HEK293 (cell line): ENCODE results near the gene GJC1.

Experiments
- CTCF ChIA-PET: fragments of 350-600 bp; formaldehyde crosslinking; extraction: SDS; loops from one replicate; lab custom pipeline; 2021; ENCODE audit warnings: antibody characterized with exemption; lab: Yijun Ruan, JAX
- POLR2A ChIA-PET: fragments of 300-600 bp; formaldehyde crosslinking; extraction: SDS; loops from one replicate; lab custom pipeline; 2020; ENCODE audit warnings: antibody characterized with exemption, inconsistent platforms; lab: Yijun Ruan, JAX
- H3K27ac ChIP-seq: fragments of 200-500 bp; sonication (Bioruptor generic); 2 replicates; pipeline ENCODE4 v1.5.1; 2014; ENCODE audit warnings: low read depth, low read length, control low read depth, inconsistent platforms; ENCODE audit errors: extremely low read depth
- H3K36me3 ChIP-seq, 2 experiments: fragments of 200-500 bp in 1 of 2; sonication (Bioruptor generic) in 1 of 2; 1 replicate in 1 of 2; 2 replicates in 1 of 2; pipeline ENCODE4 v1.5.1; 2014 to 2017; ENCODE audit warnings: inconsistent platforms in 2 of 2, low read length in 2 of 2; ENCODE audit not compliant: control insufficient read depth in 2 of 2, insufficient read depth in 1 of 2
- H3K4me1 ChIP-seq: fragments of 200-500 bp; sonication (Bioruptor generic); 2 replicates; pipeline ENCODE4 v1.5.1; 2014; ENCODE audit warnings: mild to moderate bottlenecking, low read length, inconsistent platforms; ENCODE audit not compliant: control insufficient read depth, insufficient read depth
- H3K4me3 ChIP-seq: 2 replicates; pipeline ENCODE4 v1.5.1; 2011; ENCODE audit warnings: low read depth, mild to moderate bottlenecking, control low read depth, low read length, moderate library complexity
- H3K9me3 ChIP-seq: fragments of 200-500 bp; sonication (Bioruptor generic); 2 replicates; pipeline ENCODE4 v1.5.1; 2014; ENCODE audit warnings: low read depth, low read length, inconsistent platforms; ENCODE audit not compliant: control insufficient read depth, insufficient read depth
- CTCF ChIP-seq: fragments of 450-650 bp; formaldehyde crosslinking; IDR thresholded peaks from 2 replicates; pipeline ENCODE4 v1.5.1; 2016; ENCODE audit warnings: missing biosample characterization, missing genetic modification characterization
- GLIS1 ChIP-seq: fragments of 450-650 bp; formaldehyde crosslinking; IDR thresholded peaks from 2 replicates; pipeline ENCODE4 v1.5.1; 2016; ENCODE audit warnings: missing biosample characterization, missing genetic modification characterization
- IKZF3 ChIP-seq: fragments of 450-650 bp; IDR thresholded peaks from 2 replicates; pipeline ENCODE4 v1.5.0; 2018; ENCODE audit warnings: missing biosample characterization, mild to moderate bottlenecking, missing genetic modification characterization, moderate library complexity
- RBAK ChIP-seq: fragments of 450-650 bp; formaldehyde crosslinking; IDR thresholded peaks from 2 replicates; pipeline ENCODE4 v1.5.1; 2016; ENCODE audit warnings: missing biosample characterization, missing genetic modification characterization
- YY2 ChIP-seq: fragments of 450-650 bp; formaldehyde crosslinking; IDR thresholded peaks from 2 replicates; pipeline ENCODE4 v1.5.1; 2016; ENCODE audit warnings: missing biosample characterization, missing genetic modification characterization
- ZBTB26 ChIP-seq: fragments of 450-650 bp; formaldehyde crosslinking; optimal IDR thresholded peaks from 2 replicates; pipeline ENCODE3; 2016; ENCODE audit warnings: missing biosample characterization, mild to moderate bottlenecking, missing genetic modification characterization
- ZBTB44 ChIP-seq: fragments of 450-650 bp; IDR thresholded peaks from 2 replicates; pipeline ENCODE4 v1.5.1; 2018; ENCODE audit warnings: missing biosample characterization, mild to moderate bottlenecking, missing genetic modification characterization
- ZNF112 ChIP-seq: fragments of 450-650 bp; formaldehyde crosslinking; IDR thresholded peaks from 2 replicates; pipeline ENCODE4 v1.5.0; 2017; ENCODE audit warnings: missing biosample characterization, missing genetic modification characterization
- ZNF24 ChIP-seq: fragments of 450-650 bp; formaldehyde crosslinking; IDR thresholded peaks from 2 replicates; pipeline ENCODE4 v1.5.1; 2016; ENCODE audit warnings: missing biosample characterization, missing genetic modification characterization
- ZNF391 ChIP-seq: fragments of 450-650 bp; formaldehyde crosslinking; IDR thresholded peaks from 2 replicates; pipeline ENCODE4 v1.5.1; 2016; ENCODE audit warnings: low read depth, missing biosample characterization, missing genetic modification characterization, borderline replicate concordance
- ZNF610 ChIP-seq: fragments of 450-650 bp; formaldehyde crosslinking; IDR thresholded peaks from 2 replicates; pipeline ENCODE4 v1.5.1; 2016; ENCODE audit warnings: missing biosample characterization, missing genetic modification characterization, borderline replicate concordance
- ZNF701 ChIP-seq: fragments of 450-650 bp; formaldehyde crosslinking; IDR thresholded peaks from 2 replicates; pipeline ENCODE4 v1.5.1; 2016; ENCODE audit warnings: missing biosample characterization, missing genetic modification characterization
- ZNF791 ChIP-seq: fragments of 450-650 bp; formaldehyde crosslinking; IDR thresholded peaks from 2 replicates; pipeline ENCODE4 v1.5.1; 2016; ENCODE audit warnings: missing biosample characterization, missing genetic modification characterization
- TF ChIP-seq, protein P1 (sequence below): fragments of 450-650 bp; formaldehyde crosslinking; IDR thresholded peaks from 2 replicates; pipeline ENCODE4 v1.5.1; 2016; ENCODE audit warnings: missing biosample characterization, missing genetic modification characterization
- TF ChIP-seq, protein P2 (sequence below): fragments of 450-650 bp; formaldehyde crosslinking; IDR thresholded peaks from 2 replicates; pipeline ENCODE4 v1.5.1; 2016; ENCODE audit warnings: missing biosample characterization, missing genetic modification characterization, borderline replicate concordance
- TF ChIP-seq, protein P3 (sequence below): fragments of 450-650 bp; formaldehyde crosslinking; IDR thresholded peaks from 2 replicates; pipeline ENCODE4 v1.5.1; 2016; ENCODE audit warnings: missing biosample characterization, missing genetic modification characterization, borderline replicate concordance

GJC1 gene

GRCh38 chr17:44775136-44775837 is 54.8 kb downstream of the GJC1 start (continued):
- TF ChIP-seq, protein P1, sequence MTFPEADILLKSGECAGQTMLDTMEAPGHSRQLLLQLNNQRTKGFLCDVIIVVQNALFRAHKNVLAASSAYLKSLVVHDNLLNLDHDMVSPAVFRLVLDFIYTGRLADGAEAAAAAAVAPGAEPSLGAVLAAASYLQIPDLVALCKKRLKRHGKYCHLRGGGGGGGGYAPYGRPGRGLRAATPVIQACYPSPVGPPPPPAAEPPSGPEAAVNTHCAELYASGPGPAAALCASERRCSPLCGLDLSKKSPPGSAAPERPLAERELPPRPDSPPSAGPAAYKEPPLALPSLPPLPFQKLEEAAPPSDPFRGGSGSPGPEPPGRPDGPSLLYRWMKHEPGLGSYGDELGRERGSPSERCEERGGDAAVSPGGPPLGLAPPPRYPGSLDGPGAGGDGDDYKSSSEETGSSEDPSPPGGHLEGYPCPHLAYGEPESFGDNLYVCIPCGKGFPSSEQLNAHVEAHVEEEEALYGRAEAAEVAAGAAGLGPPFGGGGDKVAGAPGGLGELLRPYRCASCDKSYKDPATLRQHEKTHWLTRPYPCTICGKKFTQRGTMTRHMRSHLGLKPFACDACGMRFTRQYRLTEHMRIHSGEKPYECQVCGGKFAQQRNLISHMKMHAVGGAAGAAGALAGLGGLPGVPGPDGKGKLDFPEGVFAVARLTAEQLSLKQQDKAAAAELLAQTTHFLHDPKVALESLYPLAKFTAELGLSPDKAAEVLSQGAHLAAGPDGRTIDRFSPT (tag by site-specific recombination), result peak; percentile 89
- TF ChIP-seq, all 188 proteins: peak for 39

DNA sequence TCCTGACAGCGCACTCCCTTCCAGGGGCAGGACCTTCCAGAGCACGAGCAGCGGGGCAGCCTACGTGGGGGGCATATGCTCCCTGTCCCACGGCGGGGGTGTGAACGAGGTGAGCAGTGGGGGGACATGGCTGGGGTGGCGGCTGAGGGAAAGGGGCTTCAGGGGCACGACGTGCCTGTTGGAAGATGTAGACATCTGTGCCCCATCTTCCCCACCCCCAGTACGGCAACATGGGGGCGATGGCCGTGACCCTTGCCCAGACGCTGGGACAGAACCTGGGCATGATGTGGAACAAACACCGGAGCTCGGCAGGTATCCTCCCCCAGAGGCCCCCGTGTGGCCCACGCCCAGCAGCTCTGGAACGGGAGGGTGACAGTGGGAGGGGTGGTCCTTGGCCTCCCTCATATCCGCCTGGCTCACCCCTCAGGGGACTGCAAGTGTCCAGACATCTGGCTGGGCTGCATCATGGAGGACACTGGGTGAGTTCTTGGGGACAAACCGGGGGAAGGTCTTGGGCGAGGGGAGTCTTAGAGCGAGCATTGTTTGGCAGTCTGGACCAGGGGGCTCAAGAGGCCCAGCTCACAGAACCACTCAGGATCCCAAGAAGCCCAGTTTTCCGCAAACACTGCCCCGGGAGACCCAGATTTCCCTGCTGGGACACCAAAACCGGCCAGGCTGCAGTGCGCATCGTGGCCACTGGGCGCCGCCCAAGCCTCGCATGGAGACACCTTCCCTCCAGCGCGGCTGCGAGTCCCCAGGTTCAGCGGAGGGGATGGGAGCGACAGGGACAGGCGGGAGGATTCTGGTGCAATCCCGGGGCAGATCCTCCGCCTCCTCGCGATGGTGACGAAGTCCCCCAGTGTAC is 55.6 kb downstream of the GJC1 start:
- ChIA-PET POLR2A (interaction anchor here (1.4 to 1.8 kb wide), 5 partner anchors 46 to 242 kb away, joined by 3 to 9 read pairs (median 6); partner anchors contain the start of gene EFTUD2), CTCF (interaction anchor here (0.6 to 18.2 kb wide), 27 partner anchors 9 to 493 kb away, joined by 3 to 461 read pairs (median 4); a partner anchor contains a TSS)
- Histone ChIP-seq H3K27ac (peak overlapping the region; percentile 25; the same call in 1 of the 2 replicates), H3K4me3 (peak overlapping the region; percentile 58), H3K36me3 (peaks cover 0 to 14% of the 10 kb centered on the region in 2 experiments; a peak in 1 of 3 replicates), H3K9me3 (no peaks in the 10 kb centered on the region), H3K4me1 (no peaks in the 10 kb centered on the region)
- TF ChIP-seq ZBTB26, result peak; percentile 38
- no peak for TF ChIP-seq ZNF24
- TF ChIP-seq ZBTB44, result peak; percentile 5; the same call in 1 of the 2 replicates
- TF ChIP-seq ZNF112 (tag by site-specific recombination), result no peak
- peak; percentile 93 for TF ChIP-seq CTCF (tag by site-specific recombination)
- TF ChIP-seq ZNF791 (tag by site-specific recombination), result no peak
- no peak for TF ChIP-seq ZNF701
- TF ChIP-seq YY2 (tag by site-specific recombination), result no peak
- TF ChIP-seq, protein P2, sequence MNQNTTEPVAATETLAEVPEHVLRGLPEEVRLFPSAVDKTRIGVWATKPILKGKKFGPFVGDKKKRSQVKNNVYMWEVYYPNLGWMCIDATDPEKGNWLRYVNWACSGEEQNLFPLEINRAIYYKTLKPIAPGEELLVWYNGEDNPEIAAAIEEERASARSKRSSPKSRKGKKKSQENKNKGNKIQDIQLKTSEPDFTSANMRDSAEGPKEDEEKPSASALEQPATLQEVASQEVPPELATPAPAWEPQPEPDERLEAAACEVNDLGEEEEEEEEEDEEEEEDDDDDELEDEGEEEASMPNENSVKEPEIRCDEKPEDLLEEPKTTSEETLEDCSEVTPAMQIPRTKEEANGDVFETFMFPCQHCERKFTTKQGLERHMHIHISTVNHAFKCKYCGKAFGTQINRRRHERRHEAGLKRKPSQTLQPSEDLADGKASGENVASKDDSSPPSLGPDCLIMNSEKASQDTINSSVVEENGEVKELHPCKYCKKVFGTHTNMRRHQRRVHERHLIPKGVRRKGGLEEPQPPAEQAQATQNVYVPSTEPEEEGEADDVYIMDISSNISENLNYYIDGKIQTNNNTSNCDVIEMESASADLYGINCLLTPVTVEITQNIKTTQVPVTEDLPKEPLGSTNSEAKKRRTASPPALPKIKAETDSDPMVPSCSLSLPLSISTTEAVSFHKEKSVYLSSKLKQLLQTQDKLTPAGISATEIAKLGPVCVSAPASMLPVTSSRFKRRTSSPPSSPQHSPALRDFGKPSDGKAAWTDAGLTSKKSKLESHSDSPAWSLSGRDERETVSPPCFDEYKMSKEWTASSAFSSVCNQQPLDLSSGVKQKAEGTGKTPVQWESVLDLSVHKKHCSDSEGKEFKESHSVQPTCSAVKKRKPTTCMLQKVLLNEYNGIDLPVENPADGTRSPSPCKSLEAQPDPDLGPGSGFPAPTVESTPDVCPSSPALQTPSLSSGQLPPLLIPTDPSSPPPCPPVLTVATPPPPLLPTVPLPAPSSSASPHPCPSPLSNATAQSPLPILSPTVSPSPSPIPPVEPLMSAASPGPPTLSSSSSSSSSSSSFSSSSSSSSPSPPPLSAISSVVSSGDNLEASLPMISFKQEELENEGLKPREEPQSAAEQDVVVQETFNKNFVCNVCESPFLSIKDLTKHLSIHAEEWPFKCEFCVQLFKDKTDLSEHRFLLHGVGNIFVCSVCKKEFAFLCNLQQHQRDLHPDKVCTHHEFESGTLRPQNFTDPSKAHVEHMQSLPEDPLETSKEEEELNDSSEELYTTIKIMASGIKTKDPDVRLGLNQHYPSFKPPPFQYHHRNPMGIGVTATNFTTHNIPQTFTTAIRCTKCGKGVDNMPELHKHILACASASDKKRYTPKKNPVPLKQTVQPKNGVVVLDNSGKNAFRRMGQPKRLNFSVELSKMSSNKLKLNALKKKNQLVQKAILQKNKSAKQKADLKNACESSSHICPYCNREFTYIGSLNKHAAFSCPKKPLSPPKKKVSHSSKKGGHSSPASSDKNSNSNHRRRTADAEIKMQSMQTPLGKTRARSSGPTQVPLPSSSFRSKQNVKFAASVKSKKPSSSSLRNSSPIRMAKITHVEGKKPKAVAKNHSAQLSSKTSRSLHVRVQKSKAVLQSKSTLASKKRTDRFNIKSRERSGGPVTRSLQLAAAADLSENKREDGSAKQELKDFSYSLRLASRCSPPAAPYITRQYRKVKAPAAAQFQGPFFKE (tag by site-specific recombination), result no peak
- TF ChIP-seq ZNF391 (tag by site-specific recombination), result 0 out of 2 replicates have a peak, but pooled peaks have one; percentile 17
- peak; percentile 76; the same call in 1 of the 2 replicates for TF ChIP-seq ZNF610
- TF ChIP-seq GLIS1 (tag by site-specific recombination), result 0 out of 2 replicates have a peak, but pooled peaks have one; percentile 22
- TF ChIP-seq, protein P3, sequence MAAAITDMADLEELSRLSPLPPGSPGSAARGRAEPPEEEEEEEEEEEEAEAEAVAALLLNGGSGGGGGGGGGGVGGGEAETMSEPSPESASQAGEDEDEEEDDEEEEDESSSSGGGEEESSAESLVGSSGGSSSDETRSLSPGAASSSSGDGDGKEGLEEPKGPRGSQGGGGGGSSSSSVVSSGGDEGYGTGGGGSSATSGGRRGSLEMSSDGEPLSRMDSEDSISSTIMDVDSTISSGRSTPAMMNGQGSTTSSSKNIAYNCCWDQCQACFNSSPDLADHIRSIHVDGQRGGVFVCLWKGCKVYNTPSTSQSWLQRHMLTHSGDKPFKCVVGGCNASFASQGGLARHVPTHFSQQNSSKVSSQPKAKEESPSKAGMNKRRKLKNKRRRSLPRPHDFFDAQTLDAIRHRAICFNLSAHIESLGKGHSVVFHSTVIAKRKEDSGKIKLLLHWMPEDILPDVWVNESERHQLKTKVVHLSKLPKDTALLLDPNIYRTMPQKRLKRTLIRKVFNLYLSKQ, result no peak
- TF ChIP-seq RBAK (tag by site-specific recombination), result no peak
- TF ChIP-seq IKZF3 (tag by site-specific recombination), result peak; percentile 90
